SU-DHL-6 (cell line): Measurements from ENCODE around the gene MAT1A.

Source experiments
- EZH2phosphoT487 ChIP-seq: fragments of 200-600 bp; sonication (generic), shearing (Covaris generic); conservative IDR thresholded peaks from 2 replicates; pipeline ENCODE4 v1.6.1; 2018; ENCODE audit warnings: mild to moderate bottlenecking, antibody characterized with exemption, low read length, moderate library complexity, mixed read lengths
- TF ChIP-seq, protein P1 (sequence below): fragments of 200-600 bp; sonication (generic); IDR thresholded peaks from one replicate; pipeline ENCODE4 v1.5.1; 2017; ENCODE audit warnings: antibody characterized with exemption, mild to moderate bottlenecking, low read length, moderate library complexity; ENCODE audit not compliant: insufficient read depth, poor library complexity, severe bottlenecking

DNA sequence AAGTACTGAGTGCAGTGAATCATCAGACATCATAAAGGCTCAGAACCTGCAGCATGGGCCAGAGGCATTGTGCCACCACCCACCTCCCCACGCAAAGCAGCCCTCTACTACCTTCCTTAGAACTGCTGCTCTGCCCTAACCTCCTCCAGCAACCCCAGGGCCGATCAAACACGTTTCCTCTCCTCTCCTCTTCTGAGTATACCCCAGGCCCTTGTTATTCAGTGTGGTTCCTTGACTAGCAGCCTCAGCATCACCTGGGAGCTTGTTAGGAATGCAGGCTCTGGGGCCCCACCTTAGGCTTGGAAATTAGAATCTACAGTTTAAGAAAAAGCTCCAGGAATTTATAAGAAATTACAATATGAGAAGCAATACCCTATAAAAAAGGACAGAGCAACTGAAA is 33.9 kb upstream of the MAT1A start:
- TF ChIP-seq, protein P1, sequence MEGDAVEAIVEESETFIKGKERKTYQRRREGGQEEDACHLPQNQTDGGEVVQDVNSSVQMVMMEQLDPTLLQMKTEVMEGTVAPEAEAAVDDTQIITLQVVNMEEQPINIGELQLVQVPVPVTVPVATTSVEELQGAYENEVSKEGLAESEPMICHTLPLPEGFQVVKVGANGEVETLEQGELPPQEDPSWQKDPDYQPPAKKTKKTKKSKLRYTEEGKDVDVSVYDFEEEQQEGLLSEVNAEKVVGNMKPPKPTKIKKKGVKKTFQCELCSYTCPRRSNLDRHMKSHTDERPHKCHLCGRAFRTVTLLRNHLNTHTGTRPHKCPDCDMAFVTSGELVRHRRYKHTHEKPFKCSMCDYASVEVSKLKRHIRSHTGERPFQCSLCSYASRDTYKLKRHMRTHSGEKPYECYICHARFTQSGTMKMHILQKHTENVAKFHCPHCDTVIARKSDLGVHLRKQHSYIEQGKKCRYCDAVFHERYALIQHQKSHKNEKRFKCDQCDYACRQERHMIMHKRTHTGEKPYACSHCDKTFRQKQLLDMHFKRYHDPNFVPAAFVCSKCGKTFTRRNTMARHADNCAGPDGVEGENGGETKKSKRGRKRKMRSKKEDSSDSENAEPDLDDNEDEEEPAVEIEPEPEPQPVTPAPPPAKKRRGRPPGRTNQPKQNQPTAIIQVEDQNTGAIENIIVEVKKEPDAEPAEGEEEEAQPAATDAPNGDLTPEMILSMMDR = no peak
- TF ChIP-seq EZH2phosphoT487 = no peak
